Smooth muscle cell (in vitro differentiated cells): ENCODE data around the gene PSMB2. TPM values are rescaled to one million over a fixed set of nuclear protein-coding genes. Genes with fewer than 3 reads are reported as not detected.

Source experiments
- DNase-seq: peaks from one replicate; lab custom pipeline; 2025; ENCODE audit not compliant: unreplicated experiment; lab: John Stamatoyannopoulos, UW
- H2AFZ ChIP-seq: fragments of 200-600 bp; sonication (generic); 2 replicates; pipeline ENCODE4 v1.6.0; 2016; ENCODE audit warnings: antibody characterized with exemption, low read depth, mild to moderate bottlenecking
- H3F3A ChIP-seq: fragments of 200-600 bp; sonication (generic); 2 replicates; pipeline ENCODE4 v1.6.0; 2017; ENCODE audit warnings: antibody characterized with exemption, low read depth
- H3K27ac ChIP-seq: fragments of 200-600 bp; sonication (generic); 2 replicates; pipeline ENCODE4 v1.5.1; 2016; ENCODE audit warnings: low read depth, mild to moderate bottlenecking
- H3K27me3 ChIP-seq: fragments of 200-600 bp; sonication (generic); 2 replicates; pipeline ENCODE4 v1.6.1; 2016; ENCODE audit warnings: low read depth, mild to moderate bottlenecking
- H3K36me3 ChIP-seq: fragments of 200-600 bp; sonication (generic); 2 replicates; pipeline ENCODE4 v1.5.1; 2016; ENCODE audit warnings: low read depth
- H3K4me1 ChIP-seq: fragments of 200-600 bp; sonication (generic); 2 replicates; pipeline ENCODE4 v1.5.1; 2016; ENCODE audit warnings: low read depth
- H3K4me2 ChIP-seq: fragments of 200-600 bp; sonication (generic); 2 replicates; pipeline ENCODE4 v1.6.0; 2016; ENCODE audit warnings: mild to moderate bottlenecking
- H3K4me3 ChIP-seq: fragments of 200-600 bp; sonication (generic); 2 replicates; pipeline ENCODE4 v1.5.1; 2016; ENCODE audit warnings: mild to moderate bottlenecking
- H3K79me2 ChIP-seq: fragments of 200-600 bp; sonication (generic); 2 replicates; pipeline ENCODE4 v1.6.0; 2016; ENCODE audit warnings: low read depth, mild to moderate bottlenecking
- H3K9ac ChIP-seq: fragments of 200-600 bp; sonication (generic); 2 replicates; pipeline ENCODE4 v1.6.0; 2016; ENCODE audit warnings: low read depth
- H3K9me3 ChIP-seq: fragments of 200-600 bp; sonication (generic); replicated peaks from 2 replicates; pipeline ENCODE4 v1.5.1; 2016; ENCODE audit warnings: low read depth
- H4K20me1 ChIP-seq: fragments of 200-600 bp; sonication (generic); 2 replicates; pipeline ENCODE4 v1.6.0; 2016; ENCODE audit warnings: low read depth
- CTCF ChIP-seq: fragments of 200-600 bp; sonication (generic); IDR thresholded peaks from 2 replicates; pipeline ENCODE4 v1.5.1; 2017; ENCODE audit warnings: borderline replicate concordance, mild to moderate bottlenecking, antibody characterized with exemption; ENCODE audit not compliant: insufficient read depth, poor library complexity, severe bottlenecking
- WGBS: methylation state at CpG from one replicate; pipeline ENCODE4 v1.1.7; 2016; ENCODE audit warnings: low lambda C conversion rate; 5-methylcytosine and 5-hydroxymethylcytosine counted together
- polyA plus RNA-seq: library from polyadenylated mRNA; unstranded; fragments of >200 nt; fragmentation: Nextera tagmentation; extraction: Ambion mirVana; gene quantifications from 2 replicates; pipeline ENCODE4 v1.2.1, GENCODE V29; 2016
- total RNA-seq: library from RNA; depleted of rRNA; stranded (reverse); fragments of >200 nt; gene quantifications from 2 replicates; pipeline ENCODE4 v1.2.3, GENCODE V29; 2014

The PSMB2 gene
- total and polyA plus RNA-seq, 2 experiments from 2014 or later, result 51.6 to 110 TPM

GRCh38 chr1:35570589-35571137, 70.7 kb downstream of the PSMB2 start:
- H4K20me1 ChIP-seq, result no peaks in the 10 kb centered on the region
- no peak overlapping the region for H3K27ac ChIP-seq
- no peak overlapping the region for H3K4me3 ChIP-seq
- no peak overlapping the region for H2AFZ ChIP-seq
- H3K9me3 ChIP-seq, result no peaks in the 10 kb centered on the region
- DNase-seq, result no peak
- peaks cover 12% of the 10 kb centered on the region for H3K4me1 ChIP-seq
- H3K27me3 ChIP-seq, result peaks cover 44% of the 10 kb centered on the region
- no peak overlapping the region for H3K4me2 ChIP-seq
- no peak overlapping the region for H3K9ac ChIP-seq
- no peaks in the 10 kb centered on the region for H3K79me2 ChIP-seq
- no peaks in the 10 kb centered on the region for H3K36me3 ChIP-seq
- peaks cover 3% of the 10 kb centered on the region for H3F3A ChIP-seq
- WGBS, result 56% methylated on average over 10 of the region's 10 CpGs
- no peak for TF ChIP-seq CTCF

- TF ChIP-seq CTCF, result no peak
- Histone ChIP-seq H3K79me2 (no peaks in the 10 kb centered on the region), H3K9ac (no peak overlapping the region), H3K4me1 (peaks cover 12% of the 10 kb centered on the region), H3K4me3 (no peak overlapping the region), H2AFZ (no peak overlapping the region), H3K9me3 (no peaks in the 10 kb centered on the region), H4K20me1 (peaks cover 5% of the 10 kb centered on the region), H3K36me3 (no peaks in the 10 kb centered on the region), H3K27ac (no peak overlapping the region), H3F3A (peaks cover under 1% of the 10 kb centered on the region), H3K4me2 (no peak overlapping the region), H3K27me3 (peaks cover 37% of the 10 kb centered on the region)
- WGBS, result 70% methylated on average over 1 of the region's 1 CpG
- DNase-seq, result no peak
Observed at GRCh38 chr1:35569936-35570335, 71.4 kb downstream of the PSMB2 start.

GRCh38 chr1:35568975-35569395, 72.3 kb downstream of the PSMB2 start:
- Histone ChIP-seq H3K4me3 (no peak overlapping the region), H3K27me3 (peaks cover 28% of the 10 kb centered on the region), H3K4me1 (peaks cover 12% of the 10 kb centered on the region), H4K20me1 (peaks cover 13% of the 10 kb centered on the region), H3K9ac (no peak overlapping the region), H3K4me2 (no peak overlapping the region), H2AFZ (no peak overlapping the region), H3K27ac (no peak overlapping the region), H3K36me3 (no peaks in the 10 kb centered on the region), H3F3A (no peaks in the 10 kb centered on the region), H3K79me2 (no peaks in the 10 kb centered on the region), H3K9me3 (no peaks in the 10 kb centered on the region)
- DNase-seq, result no peak
- peak; percentile 84 for TF ChIP-seq CTCF
- 18% methylated on average over 4 of the region's 4 CpGs for WGBS

- Histone ChIP-seq H3K9me3 (no peaks in the 10 kb centered on the region), H3K4me1 (peaks cover 9% of the 10 kb centered on the region), H3K79me2 (no peaks in the 10 kb centered on the region), H3K27me3 (peaks cover 18% of the 10 kb centered on the region), H3K36me3 (no peaks in the 10 kb centered on the region), H3K4me2 (no peak overlapping the region), H3K9ac (no peak overlapping the region), H3K27ac (no peak overlapping the region), H4K20me1 (peaks cover 14% of the 10 kb centered on the region), H3K4me3 (no peak overlapping the region), H3F3A (no peaks in the 10 kb centered on the region), H2AFZ (no peak overlapping the region)
- no peak for DNase-seq
- WGBS, result 58% methylated on average over 9 of the region's 9 CpGs
- no peak for TF ChIP-seq CTCF
Observed at GRCh38 chr1:35567947-35568558, 73.3 kb downstream of the PSMB2 start.
